Transverse colon (tissue), 4 donors: ENCODE data around the gene PTCHD1. TPM values are rescaled to one million over a fixed set of nuclear protein-coding genes. Genes with fewer than 3 reads are reported as not detected.

ENCODE experiments used
- DNase-seq: peaks from one replicate; pipeline ENCODE4 v3.0.0-alpha.2; 2019
- H3K27ac ChIP-seq, 4 donors: fragments of 200-600 bp; sonication (generic); 2 replicates each; pipeline ENCODE4 v1.5.1; 2016 to 2018; ENCODE audit warnings: inconsistent platforms in 4 of 4
- H3K27me3 ChIP-seq: fragments of 200-600 bp; sonication (generic); 2 replicates; pipeline ENCODE4 v1.5.1; 2017; ENCODE audit warnings: inconsistent platforms
- H3K36me3 ChIP-seq, 4 donors: fragments of 200-600 bp; sonication (generic); 2 replicates each; pipeline ENCODE4 v1.5.1; 2017 to 2019; ENCODE audit warnings: inconsistent platforms in 4 of 4
- H3K4me1 ChIP-seq, 4 donors: fragments of 200-600 bp; sonication (generic); 2 replicates each; pipeline ENCODE4 v1.5.1; 2017 to 2020; ENCODE audit warnings: inconsistent platforms in 4 of 4
- H3K4me3 ChIP-seq, 4 donors: fragments of 200-600 bp; sonication (generic); 1 replicate in 1 of 4; 2 replicates in 3 of 4; pipeline versions ENCODE4 v1.5.1 to v1.6.1; 2017 to 2019; ENCODE audit warnings: inconsistent platforms in 4 of 4
- H3K9me3 ChIP-seq, 2 donors: fragments of 200-600 bp; sonication (generic); 2 replicates each; pipeline ENCODE4 v1.5.1; 2017 to 2019; ENCODE audit warnings: inconsistent platforms in 2 of 2
- CTCF ChIP-seq, 5 experiments: fragments of 200-600 bp in 3 of 5; fragments of 450-650 bp in 2 of 5; sonication (generic) in 3 of 5; IDR thresholded peaks; 1 replicate in 2 of 5; 2 replicates in 3 of 5; pipeline ENCODE4 v1.5.1; 2016 to 2017; ENCODE audit warnings: antibody characterized with exemption in 5 of 5, inconsistent platforms in 3 of 5, mild to moderate bottlenecking in 2 of 5, moderate library complexity in 1 of 5
- EP300 ChIP-seq: sonication (generic); formaldehyde crosslinking; IDR thresholded peaks from one replicate; pipeline ENCODE4 v1.6.1; 2017; ENCODE audit warnings: antibody characterized with exemption, low read depth
- POLR2A ChIP-seq: fragments of 450-650 bp; IDR thresholded peaks from one replicate; pipeline ENCODE4 v1.6.1; 2016; ENCODE audit warnings: antibody characterized with exemption, mild to moderate bottlenecking, moderate library complexity
- POLR2AphosphoS5 ChIP-seq, 3 donors: sonication (generic); formaldehyde crosslinking; IDR thresholded peaks; one replicate each; pipeline ENCODE4 v1.6.1; 2016; ENCODE audit warnings: antibody characterized with exemption in 3 of 3
- WGBS, 2 donors: methylation state at CpG; one replicate each; pipeline ENCODE4 v1.1.5; 2018; ENCODE audit warnings: low coverage in 1 of 2; 5-methylcytosine and 5-hydroxymethylcytosine counted together
- in situ Hi-C, 4 donors: fragments of 200-750 bp; cut with MboI; loops; one replicate each; pipeline versions ENCODE4 v1.15.0 to v1.15.1; 2017; ENCODE audit warnings: low sequenced_read_pairs in 3 of 4, low pct_ligation_motif_present in 1 of 4, low pct_unique_long_range_greater_than_20kb in 1 of 4
- intact Hi-C: fragments of 100-400 bp; cut with DNase I; formaldehyde crosslinking; loops from one replicate; pipeline ENCODE4 v1.15.1; 2023; ENCODE audit warnings: low total_unique reads
- total RNA-seq, 4 donors: library from RNA; depleted of rRNA; stranded (reverse); fragments of >200 nt; gene quantifications; one replicate each; pipeline ENCODE4 v1.1.0, GENCODE V29; 2016

Gene PTCHD1
- total RNA-seq, 4 donors from 2014 or later = 0.40 to 3.4 (median 1.7) TPM

- Histone ChIP-seq H3K4me1 (no peaks in the 10 kb centered on the region), H3K36me3 (no peaks in the 10 kb centered on the region), H3K27me3 (no peaks in the 10 kb centered on the region), H3K4me3 (no peak overlapping the region), H3K27ac (no peak overlapping the region), H3K9me3 (no peaks in the 10 kb centered on the region)
- in situ Hi-C loops = no loop called here
- DNase-seq = no peak
- 64% methylated on average over 8 of the region's 8 CpGs; no CpG with 5 or more reads in 1 of the 2 donors for WGBS, 2 donors
- TF ChIP-seq POLR2AphosphoS5 (IDR thresholded peaks at IDR 0.05) (no peak), EP300 (no peak), CTCF (IDR thresholded peaks at IDR 0.05) (no peak), POLR2A (no peak)
- intact Hi-C loops = no loop called here
Measured at GRCh38 chrX:23292354-23292987, 42.2 kb upstream of the PTCHD1 start.

GRCh38 chrX:23292988-23293651 is 41.5 kb upstream of the PTCHD1 start:
- WGBS, 2 donors = 77% methylated on average over 8 of the region's 8 CpGs; no CpG with 5 or more reads in 1 of the 2 donors
- intact Hi-C loops = no loop called here
- Histone ChIP-seq H3K4me1 (no peaks in the 10 kb centered on the region), H3K4me3 (no peak overlapping the region), H3K27ac (no peak overlapping the region), H3K36me3 (no peaks in the 10 kb centered on the region), H3K9me3 (no peaks in the 10 kb centered on the region), H3K27me3 (no peaks in the 10 kb centered on the region)
- no peak for DNase-seq
- in situ Hi-C loops = no loop called here
- no peak for TF ChIP-seq CTCF (IDR thresholded peaks at IDR 0.05)
- no peak for TF ChIP-seq EP300
- no peak for TF ChIP-seq POLR2A
- no peak for TF ChIP-seq POLR2AphosphoS5 (IDR thresholded peaks at IDR 0.05)

- Histone ChIP-seq H3K4me1 (no peaks in the 10 kb centered on the region), H3K9me3 (no peaks in the 10 kb centered on the region), H3K27ac (no peak overlapping the region), H3K36me3 (no peaks in the 10 kb centered on the region), H3K27me3 (no peaks in the 10 kb centered on the region), H3K4me3 (no peak overlapping the region)
- no peak for DNase-seq
- intact Hi-C loops (no loop called here), in situ Hi-C loops (no loop called here)
- TF ChIP-seq CTCF (IDR thresholded peaks at IDR 0.05) (no peak), POLR2AphosphoS5 (IDR thresholded peaks at IDR 0.05) (no peak), EP300 (no peak), POLR2A (no peak)
- WGBS, 2 donors = 75% methylated on average over 4 of the region's 4 CpGs; no CpG with 5 or more reads in 1 of the 2 donors
Measured at GRCh38 chrX:23304881-23305280, 29.8 kb upstream of the PTCHD1 start.

GRCh38 chrX:23311731-23312130 is 22.9 kb upstream of the PTCHD1 start:
- no peak for DNase-seq
- Histone ChIP-seq H3K9me3 (no peaks in the 10 kb centered on the region), H3K27me3 (no peaks in the 10 kb centered on the region), H3K36me3 (no peaks in the 10 kb centered on the region), H3K4me1 (no peaks in the 10 kb centered on the region), H3K27ac (no peak overlapping the region), H3K4me3 (no peak overlapping the region)
- no peak for TF ChIP-seq EP300
- TF ChIP-seq POLR2AphosphoS5 (IDR thresholded peaks at IDR 0.05) = no peak
- TF ChIP-seq POLR2A = no peak
- no peak for TF ChIP-seq CTCF (IDR thresholded peaks at IDR 0.05)
- in situ Hi-C loops (no loop called here), intact Hi-C loops (no loop called here)
- 79% methylated on average over 8 of the region's 8 CpGs; no CpG with 5 or more reads in 1 of the 2 donors for WGBS, 2 donors
